AG04449 (cell line): ENCODE data around the gene KCNMA1.

ENCODE experiments used
- CTCF ChIA-PET: fragments of 350-600 bp; formaldehyde crosslinking; extraction: SDS; loops from one replicate; lab custom pipeline; 2021; ENCODE audit warnings: antibody characterized with exemption; lab: Yijun Ruan, JAX
- POLR2A ChIA-PET: fragments of 400-600, 350-600 bp; formaldehyde crosslinking; extraction: SDS; loops from one replicate; lab custom pipeline; 2020; ENCODE audit warnings: antibody characterized with exemption, inconsistent platforms; lab: Yijun Ruan, JAX
- DNase-seq: peaks from one replicate; pipeline ENCODE4 v3.0.0-alpha.2; 2010; ENCODE audit warnings: low read depth, low spot score
- H3K4me3 ChIP-seq: 2 replicates; pipeline ENCODE4 v1.5.1; 2011; ENCODE audit warnings: low read depth, mild to moderate bottlenecking, control low read depth, low read length
- CTCF ChIP-seq: IDR thresholded peaks from one replicate; pipeline ENCODE4 v1.5.1; 2011; ENCODE audit warnings: mild to moderate bottlenecking, moderate library complexity, low read length, control low read depth, inconsistent platforms; ENCODE audit not compliant: insufficient read depth; ENCODE audit errors: missing control alignments

The KCNMA1 gene

DNA sequence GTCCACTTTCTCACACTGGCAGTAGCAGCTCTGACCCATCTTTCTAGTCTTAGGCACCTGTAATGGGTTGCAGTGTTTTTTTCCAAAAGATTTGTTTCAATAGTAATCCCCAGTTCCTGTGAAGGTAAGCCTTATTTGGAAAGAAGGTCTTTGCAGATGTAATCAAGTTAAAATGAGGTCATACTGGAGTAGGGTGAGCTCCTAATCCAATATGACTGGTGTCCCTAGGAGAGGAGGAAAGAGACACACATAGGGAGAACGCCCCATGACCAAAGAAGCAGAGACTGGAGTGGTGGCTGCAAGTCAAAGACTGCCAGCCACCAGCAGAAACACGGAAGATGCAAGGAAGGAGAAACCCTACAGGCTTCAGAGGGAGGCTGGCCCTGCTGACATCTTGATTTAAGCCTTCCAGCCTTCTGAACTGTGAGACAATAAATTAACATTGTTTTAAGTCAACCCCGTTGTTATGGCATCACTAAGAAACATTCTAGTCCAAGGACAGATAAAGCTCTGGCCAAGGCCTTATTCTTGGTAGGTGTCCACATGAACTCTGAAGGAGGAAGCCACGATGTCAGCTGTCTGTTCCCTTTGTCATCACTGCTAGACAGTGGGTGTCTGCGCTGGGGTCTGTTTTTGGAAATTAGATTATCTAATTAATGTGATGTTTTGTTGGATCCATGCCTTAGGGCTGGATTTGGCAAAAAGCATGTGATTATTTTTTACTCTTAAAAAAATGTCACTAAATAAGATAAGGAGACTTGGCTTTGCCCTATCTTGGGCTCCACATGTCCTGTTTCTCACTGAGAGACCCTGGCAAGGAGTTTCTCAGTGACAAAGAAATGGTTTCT, 214.9 kb downstream of the KCNMA1 start:
- DNase-seq: no peak
- ChIA-PET CTCF (interaction anchor here (1.1 to 8.8 kb wide), 9 partner anchors 8 to 249 kb away, joined by 3 to 48 read pairs (median 5); no protein-coding TSS in a partner anchor), POLR2A (no interaction called here)
- H3K4me3 ChIP-seq: no peak overlapping the region
- TF ChIP-seq CTCF: no peak

DNA sequence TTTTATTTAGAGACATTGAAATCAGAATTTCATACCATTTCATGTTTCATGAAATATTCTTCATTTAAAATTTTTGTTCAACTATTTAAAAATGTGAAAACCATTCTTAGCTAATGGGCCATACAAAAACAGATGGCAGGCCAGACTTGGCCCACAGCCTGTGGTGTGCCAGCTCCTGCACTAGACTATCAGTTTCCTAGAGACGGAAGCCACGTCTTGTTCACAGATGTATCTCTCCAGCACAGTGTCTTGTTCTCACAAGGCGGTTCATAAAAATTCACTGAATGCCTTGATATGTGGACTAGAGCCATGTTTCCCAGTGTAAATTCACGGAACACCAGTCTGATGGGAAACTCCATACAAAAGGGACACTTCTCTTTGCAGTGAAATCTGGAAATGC, 216.0 kb downstream of the KCNMA1 start:
- POLR2A ChIA-PET: no interaction called here
- TF ChIP-seq CTCF: no peak
- H3K4me3 ChIP-seq: no peak overlapping the region
- no peak for DNase-seq
- CTCF ChIA-PET: interaction anchor here (0.9 to 8.8 kb wide), 5 partner anchors 30 to 248 kb away, joined by 3 to 48 read pairs (median 5); no protein-coding TSS in a partner anchor

- CTCF ChIA-PET: interaction anchor here (0.6 to 8.8 kb wide), 6 partner anchors 16 to 248 kb away, joined by 3 to 48 read pairs (median 4); no protein-coding TSS in a partner anchor
- TF ChIP-seq CTCF: no peak
- POLR2A ChIA-PET: no interaction called here
- no peak overlapping the region for H3K4me3 ChIP-seq
- no peak for DNase-seq
Observed at GRCh38 chr10:77420947-77421523, 216.6 kb downstream of the KCNMA1 start.

GRCh38 chr10:77419979-77420378, 217.6 kb downstream of the KCNMA1 start:
- TF ChIP-seq CTCF: no peak
- ChIA-PET POLR2A (no interaction called here), CTCF (interaction anchor here (0.6 to 6.4 kb wide), 6 partner anchors 8 to 255 kb away, joined by 3 to 43 read pairs (median 3); no protein-coding TSS in a partner anchor)
- no peak for DNase-seq
- H3K4me3 ChIP-seq: no peak overlapping the region

DNA sequence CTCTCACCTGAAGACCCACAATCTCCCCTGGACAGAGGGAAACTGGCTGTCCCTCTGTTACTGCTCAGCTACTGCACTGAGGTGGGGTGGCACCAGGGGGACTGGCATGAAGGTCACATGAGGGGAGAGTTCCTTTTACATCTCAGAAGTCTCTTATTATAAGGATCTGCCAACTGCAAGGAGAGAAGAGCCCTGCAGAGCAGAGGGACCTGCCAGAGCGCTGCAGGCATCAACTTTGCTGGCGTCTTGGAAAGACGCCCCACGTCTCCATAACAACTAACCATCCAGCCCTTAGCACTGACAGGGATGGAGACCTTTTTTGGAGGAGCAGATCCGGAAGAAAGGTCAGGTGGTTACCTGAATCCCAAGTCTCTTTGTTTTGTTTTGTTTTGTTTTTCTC, 218.6 kb downstream of the KCNMA1 start:
- no peak for DNase-seq
- ChIA-PET CTCF (interaction anchor here (1.0 to 6.4 kb wide), 7 partner anchors 9 to 246 kb away, joined by 3 to 43 read pairs (median 3); no protein-coding TSS in a partner anchor), POLR2A (no interaction called here)
- TF ChIP-seq CTCF: no peak
- H3K4me3 ChIP-seq: no peak overlapping the region
